HG03575 (cell line): ENCODE results near the gene DBI.
"Not testable (repeated sequence)": the region's sequence is repeated elsewhere in the genome, so short reads cannot be mapped to it uniquely, and the experiment has no call there.

ENCODE experiments used
- ATAC-seq: cut with Tn5 transposase; IDR thresholded peaks from one replicate; pipeline ENCODE4 v1.9.1; 2021; ENCODE audit not compliant: unreplicated experiment, insufficient number of reproducible peaks, low FRiP score; ENCODE audit errors: extremely low read depth

DBI gene

DNA sequence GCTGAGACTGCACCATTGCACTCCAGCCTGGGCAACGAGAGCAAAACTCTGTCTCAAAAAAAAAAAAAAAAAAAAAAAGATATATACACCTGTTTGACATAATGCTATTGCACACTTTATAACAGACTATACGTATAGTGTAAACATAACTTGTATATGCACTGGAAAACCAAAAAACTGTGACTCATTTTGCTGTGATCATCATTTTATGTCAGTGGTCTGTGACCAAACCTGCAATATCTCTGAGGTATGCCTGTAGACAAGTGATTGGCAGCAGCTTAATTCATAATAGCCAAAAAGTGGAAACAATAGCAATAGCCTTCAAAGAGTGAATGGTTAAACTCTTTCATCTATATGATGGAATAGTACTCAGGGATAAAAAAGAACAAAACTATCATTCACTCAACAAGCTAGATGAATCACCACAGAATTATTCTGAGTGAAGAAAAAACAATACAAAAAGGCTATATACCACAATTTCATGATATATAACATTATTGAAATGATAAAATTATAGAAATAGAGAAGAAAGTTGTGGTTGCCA lies 6.3 kb upstream of the DBI start:
- ATAC-seq = no peak

DNA sequence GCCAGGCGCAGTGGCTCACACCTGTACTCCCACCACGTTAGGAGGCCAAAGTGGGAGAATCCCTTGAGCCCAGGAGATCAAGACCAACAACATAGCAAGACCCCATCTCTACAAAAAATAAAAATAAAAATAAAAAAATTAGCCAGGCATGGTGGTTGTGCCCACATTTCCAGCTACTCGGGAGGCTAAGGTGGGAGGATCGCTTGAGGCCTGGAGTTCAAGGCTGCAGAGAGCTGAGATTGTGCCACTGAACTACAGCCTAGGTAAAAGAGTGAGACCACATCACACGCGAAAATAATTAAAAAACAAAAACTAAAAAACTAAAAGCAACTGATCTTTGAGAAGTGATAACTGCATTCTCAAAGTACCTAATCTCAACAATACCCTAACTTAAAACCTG lies 2.0 kb upstream of the DBI start:
- no peak for ATAC-seq

DNA sequence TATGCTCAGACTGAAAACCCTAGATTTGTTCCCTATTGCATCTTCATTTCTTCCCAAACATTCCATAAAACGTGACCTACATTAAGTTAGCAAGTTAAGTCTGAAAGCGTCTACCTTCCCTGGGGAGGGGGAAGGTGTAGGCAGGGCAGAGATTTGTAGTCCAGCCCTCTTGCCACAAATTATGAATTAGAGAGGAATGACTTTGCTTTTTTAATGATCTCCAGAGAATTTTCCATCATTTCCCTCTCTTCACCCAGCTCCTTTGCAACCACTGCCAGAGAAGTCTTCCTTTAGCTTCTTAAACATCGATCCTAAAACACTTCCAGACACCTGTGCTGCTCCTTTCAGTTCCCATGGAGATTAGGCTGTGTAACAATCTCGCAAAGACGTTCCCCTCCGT lies 1.3 kb upstream of the DBI start:
- no peak for ATAC-seq

DNA sequence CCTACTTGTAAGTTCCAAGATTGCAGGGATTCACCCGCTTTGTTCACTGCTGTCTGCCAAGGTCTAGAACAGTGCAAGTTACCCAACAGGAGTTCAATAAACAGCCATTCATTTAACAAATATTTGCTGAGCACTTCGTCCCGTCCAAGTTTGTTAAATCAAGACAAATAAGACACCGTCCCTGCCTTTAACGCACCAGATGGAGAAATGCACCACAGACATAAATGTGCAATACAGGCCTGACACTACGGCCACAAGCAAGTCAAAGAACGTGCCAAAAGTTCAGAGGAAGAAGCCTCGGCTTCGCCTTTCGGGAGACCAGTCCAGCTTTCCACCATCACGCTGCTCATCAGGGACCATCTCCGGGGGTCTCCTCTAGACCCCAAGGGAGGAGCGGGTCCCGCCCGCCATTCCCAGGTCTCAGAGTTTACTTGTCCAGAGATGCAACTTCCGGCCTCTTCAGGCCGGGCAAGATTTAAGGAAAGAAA lies 572 bp upstream of the DBI start:
- ATAC-seq = no peak

DNA sequence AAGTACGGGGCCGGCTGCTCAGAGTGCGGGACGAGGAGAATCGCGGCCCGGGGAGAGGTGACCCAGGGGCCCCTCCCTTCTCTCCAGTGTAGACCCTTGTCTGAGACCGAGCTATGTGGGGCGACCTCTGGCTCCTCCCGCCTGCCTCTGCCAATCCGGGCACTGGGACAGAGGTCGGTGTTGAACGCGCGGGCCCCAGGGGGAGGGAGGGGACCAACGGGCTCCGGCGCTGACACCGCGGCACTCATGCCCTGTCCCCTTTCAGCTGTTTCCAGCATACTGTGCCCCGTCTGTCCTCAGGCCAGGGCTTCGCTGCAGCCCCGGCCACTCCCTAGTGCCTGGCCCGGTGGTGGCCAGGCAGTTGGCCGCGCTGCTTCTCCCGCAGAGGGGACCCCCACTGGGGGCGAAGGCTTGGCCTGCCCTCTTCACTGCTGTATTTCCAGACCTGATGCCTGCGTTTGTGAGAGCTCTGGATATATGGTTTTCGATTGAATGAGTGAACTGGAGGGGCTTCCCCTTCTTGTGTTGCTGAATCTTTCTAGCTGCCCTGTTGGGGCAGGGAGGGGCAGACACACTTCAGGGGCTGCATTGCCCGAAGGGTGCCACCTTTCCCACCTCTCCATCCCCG lies 809 bp downstream of the DBI start:
- no peak for ATAC-seq

DNA sequence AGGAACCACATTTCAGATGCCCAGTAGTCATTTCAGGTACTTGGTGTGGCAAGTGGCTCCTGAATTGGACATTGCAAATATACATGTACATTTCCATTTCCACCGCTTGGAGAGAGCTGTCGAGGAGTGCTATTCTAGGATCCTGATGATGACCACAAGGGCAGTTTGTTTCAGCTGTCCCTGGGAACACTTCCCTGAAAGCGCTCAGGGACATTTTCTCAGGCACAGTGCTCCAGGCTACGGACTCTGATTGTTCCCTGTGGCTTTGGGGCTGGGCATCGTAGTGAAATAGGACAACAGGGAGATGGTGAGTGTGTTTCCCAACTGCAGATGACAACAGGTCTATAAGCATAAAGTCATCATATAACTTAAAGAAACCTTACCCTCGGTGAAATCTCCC lies 3.1 kb downstream of the DBI start:
- ATAC-seq = no peak

DNA sequence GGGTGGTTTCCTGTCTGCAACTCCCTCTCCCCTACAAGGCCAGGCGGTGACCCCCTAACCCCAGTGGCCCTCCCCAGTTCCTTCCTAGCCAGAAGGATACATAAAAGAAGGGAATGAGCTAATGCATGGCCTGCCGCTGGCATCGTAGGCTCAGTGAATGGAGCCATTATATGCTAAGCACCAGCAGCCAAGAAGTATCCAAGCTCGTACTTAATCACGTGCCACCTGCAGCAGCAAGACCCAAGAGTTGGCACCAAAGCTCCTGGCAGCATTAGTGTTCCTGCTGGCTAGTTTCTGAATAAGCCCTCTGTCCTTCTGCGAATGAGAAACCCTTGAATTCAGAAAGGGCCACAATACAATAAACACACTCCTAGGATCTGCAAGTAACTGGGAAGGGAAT lies 4.3 kb downstream of the DBI start:
- no peak for ATAC-seq

DNA sequence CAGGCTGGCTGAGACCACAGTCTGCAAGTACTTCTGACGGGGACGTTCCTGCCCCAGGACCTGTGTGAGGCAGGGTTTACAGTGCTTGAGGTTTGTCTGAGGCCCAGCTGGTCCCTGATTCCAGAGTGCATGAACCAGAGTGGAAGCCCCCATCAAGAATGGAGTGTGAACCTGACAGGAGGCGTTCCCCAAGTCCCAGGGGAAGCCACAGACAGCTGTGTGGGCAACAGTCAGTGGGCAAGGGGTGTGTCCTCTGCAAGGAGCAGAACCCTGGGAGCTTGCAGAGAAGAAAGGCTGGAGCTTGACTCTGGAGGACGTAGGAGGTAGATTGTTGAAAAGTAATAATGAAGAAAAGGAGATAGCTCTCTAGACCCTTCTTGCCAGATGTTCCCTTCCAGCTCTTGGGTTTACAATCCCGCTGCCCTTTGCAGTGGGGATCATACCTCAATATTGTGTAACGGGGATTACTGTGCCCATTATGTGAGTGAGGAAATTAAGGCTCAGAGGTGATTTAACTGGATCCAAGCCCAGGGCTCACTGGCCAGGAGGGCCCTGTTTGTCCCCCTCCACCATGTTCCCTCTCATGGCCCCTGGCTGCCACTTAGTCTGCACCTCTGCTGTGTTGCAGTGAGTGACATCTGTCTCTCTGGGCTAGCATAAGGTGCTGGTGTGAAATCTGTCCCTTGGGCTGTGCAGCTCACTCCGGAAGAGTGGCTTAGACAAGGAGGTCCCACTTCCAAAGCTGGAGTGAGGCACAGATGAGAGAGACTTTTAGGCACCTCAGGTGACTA lies 6.2 kb downstream of the DBI start:
- no peak for ATAC-seq

DNA sequence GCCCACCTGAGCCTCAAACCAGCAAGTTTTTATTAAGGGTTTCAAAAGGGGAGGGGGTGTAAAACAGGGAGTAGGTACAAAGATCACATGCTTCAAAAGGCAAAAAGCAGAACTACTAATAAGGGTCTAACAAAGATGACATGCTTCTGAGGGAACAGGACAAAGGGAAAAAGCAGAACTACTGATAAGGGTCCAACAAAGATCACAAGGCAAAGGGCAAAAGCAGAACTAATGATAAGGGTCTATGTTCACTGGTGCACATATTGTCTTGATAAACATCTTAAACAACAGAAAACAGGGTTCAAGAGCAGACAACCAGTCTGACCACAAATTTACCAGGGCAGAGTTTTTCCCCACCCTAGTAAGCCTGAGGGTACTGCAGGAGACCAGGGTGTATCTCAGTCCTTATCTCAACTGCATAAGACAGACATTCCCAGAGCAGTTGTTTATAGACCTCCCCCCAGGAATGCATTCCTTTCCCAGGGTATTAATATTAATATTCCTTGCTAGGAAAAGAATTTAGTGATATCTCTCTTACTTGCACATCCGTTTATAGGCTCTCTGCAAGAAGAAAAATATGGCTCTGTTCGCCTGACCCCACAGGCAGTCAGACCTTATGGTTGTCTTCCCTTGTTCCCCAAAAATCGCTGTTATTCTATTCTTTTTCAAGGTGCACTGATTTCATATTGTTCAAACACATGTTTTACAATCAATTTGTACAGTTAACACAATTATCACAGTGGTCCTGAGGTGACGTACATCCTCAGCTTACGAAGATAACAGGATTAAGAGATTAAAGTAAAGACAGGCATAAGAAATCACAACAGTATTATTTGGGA lies 7.3 kb downstream of the DBI start:
- not testable (repeated sequence) for ATAC-seq

DNA sequence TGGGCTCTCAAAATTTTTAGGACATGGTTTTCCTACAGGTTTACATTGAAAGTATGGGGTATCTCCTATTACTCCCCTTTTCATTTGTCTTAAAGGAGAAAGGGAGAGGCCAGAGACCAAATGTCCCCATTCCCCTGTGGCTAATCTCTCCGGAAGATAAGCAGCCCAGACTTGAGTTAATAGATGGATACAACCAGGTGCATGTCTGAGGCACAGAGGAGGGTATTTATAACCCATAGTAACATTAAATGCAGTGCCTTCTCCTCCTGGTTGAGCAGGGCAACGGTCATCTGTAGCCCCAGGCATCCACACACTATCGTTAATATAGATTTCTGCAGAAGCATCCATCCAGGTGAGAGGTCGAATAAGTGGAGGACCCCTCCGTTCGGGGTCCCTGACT lies 9.6 kb downstream of the DBI start:
- not testable (repeated sequence) for ATAC-seq

DNA sequence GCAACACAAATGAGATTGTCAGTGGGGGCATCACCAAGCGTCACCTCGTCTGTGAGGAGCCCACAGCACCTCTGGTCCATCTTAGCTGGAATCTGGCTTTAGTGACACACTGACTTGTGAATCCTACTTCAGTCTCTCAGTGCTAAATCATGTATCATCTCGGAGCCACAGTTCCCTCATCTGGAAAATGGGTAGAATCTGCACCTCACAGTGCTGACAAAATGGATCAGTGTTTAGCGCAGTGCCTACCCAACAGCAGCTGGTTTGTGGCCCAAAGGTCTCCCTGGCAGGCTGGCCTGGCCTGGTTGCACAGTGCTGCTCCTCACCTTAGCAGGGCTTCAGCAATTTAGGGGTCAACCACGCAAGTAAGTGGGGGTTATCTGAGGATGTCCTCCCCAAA lies 10.0 kb downstream of the DBI start:
- ATAC-seq = no peak

DNA sequence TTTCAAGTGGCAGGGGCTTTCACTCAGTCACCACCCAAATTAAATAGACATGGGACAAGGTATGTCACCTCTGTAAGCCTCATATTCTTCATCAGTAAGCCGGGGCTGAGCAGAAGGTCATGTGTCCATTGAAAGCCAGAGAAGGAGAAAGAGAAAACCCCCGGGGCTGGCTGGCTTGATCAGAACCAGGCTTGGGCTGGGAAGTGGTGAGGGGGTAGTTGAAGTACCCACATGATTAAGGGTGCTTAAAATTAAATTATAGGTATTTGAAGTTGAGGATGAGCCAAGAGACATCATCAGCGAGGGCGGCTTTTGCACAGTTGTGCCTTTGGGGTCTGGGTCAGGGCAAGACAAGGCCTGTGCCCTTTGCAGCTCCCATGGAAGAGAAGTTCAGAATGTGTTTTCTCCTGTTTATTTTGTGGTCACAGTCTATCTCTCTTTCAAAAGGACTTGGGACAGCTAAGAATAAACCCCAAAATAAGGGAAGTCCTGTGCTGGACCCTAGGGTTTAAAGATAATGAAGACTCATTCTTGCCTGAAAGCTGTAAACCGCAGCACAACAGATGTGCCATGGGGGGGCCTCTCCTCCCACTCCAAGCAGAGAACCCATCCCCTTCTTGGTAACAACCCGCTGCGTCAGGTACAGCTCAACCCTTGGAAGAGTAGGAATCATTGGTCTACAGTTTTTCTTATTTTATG lies 10.7 kb downstream of the DBI start:
- ATAC-seq = no peak

DNA sequence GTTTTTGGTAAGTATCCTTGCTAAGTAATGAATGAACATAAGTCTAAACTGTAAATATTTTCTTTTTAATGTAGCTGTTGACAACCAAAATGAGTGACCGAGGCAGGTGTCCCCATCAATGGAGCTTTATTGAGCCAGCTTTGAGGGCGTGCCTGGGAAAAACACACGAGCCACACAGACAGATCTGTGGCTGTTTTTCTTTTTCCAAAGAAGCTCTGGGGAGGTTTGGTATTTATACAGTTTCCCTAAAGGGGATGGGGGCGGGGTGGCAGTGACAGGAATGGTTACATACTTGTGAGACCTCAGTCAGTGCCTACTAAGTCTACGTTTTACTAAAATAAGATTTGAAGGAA lies 11.2 kb downstream of the DBI start:
- ATAC-seq = no peak

DNA sequence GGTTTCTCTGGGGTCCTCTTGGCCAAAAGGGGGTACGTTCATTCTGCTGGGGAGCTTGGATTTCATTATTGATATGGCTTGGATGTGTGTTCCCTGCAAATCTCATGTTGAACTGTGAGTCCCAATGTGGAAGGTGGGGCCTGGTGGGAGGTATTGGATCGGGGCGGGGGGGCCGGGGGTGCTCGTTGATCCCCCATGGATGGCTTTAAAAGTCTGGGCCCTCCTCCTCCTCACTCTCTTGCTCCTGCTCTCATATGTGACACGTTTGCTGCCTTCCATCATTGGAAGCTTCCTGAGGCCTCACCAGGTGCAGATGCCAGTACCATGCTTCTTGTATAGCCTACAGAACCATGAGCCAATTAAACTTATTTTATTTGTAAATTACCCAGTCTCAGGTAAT lies 11.8 kb downstream of the DBI start:
- no peak for ATAC-seq

DNA sequence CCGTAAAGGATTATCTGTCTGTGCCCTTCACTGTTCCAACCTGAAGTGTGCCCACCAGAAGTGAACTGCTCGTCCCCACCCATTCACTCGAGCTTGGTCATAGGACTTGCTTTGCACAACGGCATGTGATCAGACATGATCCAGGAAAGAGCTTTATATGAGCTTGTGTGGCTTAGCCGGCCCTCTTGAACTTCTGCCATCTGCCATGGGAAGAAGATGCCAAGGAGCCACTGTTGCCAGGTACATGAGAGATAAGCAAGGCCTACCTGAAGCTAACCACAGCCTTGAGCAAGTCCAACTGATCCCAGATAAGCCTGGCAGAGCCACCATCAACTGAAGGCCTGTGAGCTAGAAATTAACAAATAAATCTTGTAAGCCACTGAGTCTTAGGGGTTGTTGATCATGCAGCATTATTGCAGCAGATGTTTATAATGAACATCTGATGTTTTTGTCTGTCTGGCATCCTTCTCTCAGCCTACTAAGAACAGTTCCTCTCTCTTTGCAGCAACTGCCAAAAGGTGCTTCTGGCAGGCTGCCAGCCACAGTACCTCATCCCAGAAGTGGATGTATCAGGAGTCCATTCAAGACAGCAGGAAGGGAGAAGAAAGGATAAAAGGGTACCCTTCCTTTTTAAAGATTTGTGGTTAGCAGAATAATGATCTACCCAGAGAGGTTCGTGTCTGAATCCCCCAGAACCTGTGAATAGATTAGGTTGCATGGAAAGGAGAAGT lies 16.8 kb downstream of the DBI start:
- no peak for ATAC-seq

DNA sequence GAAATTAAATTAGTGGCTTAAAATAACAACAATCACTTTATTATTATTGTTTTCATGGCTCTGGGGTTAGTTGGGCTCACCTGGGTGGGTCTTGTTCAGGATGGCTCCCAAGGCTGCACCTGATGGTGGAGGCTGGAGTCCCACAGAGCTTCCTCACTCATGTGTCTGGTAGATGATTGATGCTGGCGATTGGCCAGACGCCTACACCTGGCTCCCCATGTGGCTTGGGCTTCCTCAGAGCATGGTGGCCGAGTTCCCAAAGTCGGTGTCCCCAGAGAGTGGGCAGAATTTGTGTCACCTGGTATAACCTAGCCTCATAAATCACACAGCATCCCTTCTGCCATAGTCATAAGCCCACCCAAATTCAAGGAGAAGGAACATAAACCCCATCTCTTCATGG lies 18.2 kb downstream of the DBI start:
- ATAC-seq = no peak

DNA sequence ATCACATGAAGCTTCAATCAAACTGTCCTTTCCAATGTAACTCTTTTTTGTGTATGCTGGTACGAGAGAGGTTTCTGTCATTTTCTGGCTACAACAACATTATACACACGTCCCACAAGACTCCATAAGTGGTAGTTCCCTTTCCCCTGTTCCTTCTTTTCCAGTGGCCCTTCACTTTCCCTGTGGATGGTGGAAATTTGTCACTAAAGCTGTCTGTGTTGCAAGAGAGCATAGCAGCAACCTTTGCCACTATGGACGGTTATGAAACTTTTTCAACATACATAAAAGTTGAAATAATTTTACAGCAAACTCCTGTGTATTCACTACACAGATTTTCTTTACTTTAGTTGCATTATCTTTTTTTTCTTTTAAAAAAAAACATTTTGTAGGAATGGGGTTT lies 18.7 kb downstream of the DBI start:
- no peak for ATAC-seq

DNA sequence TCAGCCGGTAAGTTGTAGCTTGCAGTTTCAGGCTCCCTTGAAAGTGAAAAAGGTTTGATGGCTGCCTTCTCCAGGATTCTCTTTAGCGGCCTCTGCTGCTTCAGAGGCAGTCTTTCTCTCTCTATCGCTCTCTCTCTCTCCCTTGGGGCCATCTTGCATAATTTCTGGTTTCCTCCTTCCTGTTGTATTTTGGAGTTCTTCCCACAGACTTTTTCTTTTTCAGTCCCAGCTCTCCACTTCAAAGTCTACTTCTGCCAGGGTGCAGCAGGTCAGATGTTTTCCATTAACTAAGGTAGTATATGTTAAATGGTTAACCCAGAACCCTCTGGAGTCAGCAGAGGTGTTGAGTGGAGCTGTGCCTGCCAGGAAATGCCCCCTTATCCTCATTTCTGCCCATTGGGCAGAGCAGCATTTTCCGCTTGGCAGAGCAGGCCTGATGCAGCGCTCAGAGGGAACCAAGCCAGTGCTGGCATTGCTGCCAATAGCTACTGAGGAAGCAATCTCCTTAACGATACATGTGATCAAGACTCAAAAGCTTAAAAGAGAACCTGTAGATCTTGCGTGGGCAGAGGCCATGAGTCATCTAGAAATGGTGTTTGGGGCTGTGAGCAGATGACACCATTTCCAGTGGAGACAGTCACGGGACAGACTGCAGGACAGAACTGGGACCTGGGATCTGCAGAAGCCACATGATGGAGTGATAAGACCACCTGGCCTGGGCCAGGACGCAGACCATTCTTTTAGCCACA lies 20.8 kb downstream of the DBI start:
- no peak for ATAC-seq
